D721Med (cell line): ENCODE data around the gene DNAH14.
"Not testable (repeated sequence)": the region's sequence is repeated elsewhere in the genome, so short reads cannot be mapped to it uniquely, and the experiment has no call there.

Experiments
- DNase-seq: peaks from one replicate; pipeline ENCODE4 v3.0.0; 2011; ENCODE audit warnings: low spot score; ENCODE audit not compliant: insufficient read length
- FAIRE-seq: peaks from 2 replicates; lab custom pipeline; 2011; peaks lifted over from hg19 to GRCh38; lab: Jason Lieb, UNC
- CTCF ChIP-seq: IDR thresholded peaks from 2 replicates; pipeline ENCODE4 v1.5.1; 2012; ENCODE audit warnings: mild to moderate bottlenecking, control low read depth; ENCODE audit not compliant: insufficient read depth; ENCODE audit errors: missing control alignments

DNAH14 gene

GRCh38 chr1:224959656-224960055 is 30.2 kb downstream of the DNAH14 start:
- FAIRE-seq (no peak), DNase-seq (no peak)
- no peak for TF ChIP-seq CTCF

- FAIRE-seq = no peak
- DNase-seq = no peak
- no peak for TF ChIP-seq CTCF
Measured at GRCh38 chr1:224980181-224980580, 50.7 kb downstream of the DNAH14 start.

- not testable (repeated sequence) for DNase-seq, FAIRE-seq
Measured at GRCh38 chr1:224981922-224982354, 52.5 kb downstream of the DNAH14 start.

- DNase-seq = no peak
- no peak for TF ChIP-seq CTCF
- FAIRE-seq = no peak
Measured at GRCh38 chr1:224988042-224988441, 58.6 kb downstream of the DNAH14 start.

GRCh38 chr1:224989615-224990014 is 60.1 kb downstream of the DNAH14 start:
- DNase-seq = no peak
- FAIRE-seq = no peak
- no peak for TF ChIP-seq CTCF

GRCh38 chr1:224991550-224991949 is 62.1 kb downstream of the DNAH14 start:
- DNase-seq, FAIRE-seq: not testable (repeated sequence)

GRCh38 chr1:224995602-224996001 is 66.1 kb downstream of the DNAH14 start:
- FAIRE-seq (no peak), DNase-seq (no peak)
- TF ChIP-seq CTCF = no peak

- DNase-seq (no peak), FAIRE-seq (no peak)
- TF ChIP-seq CTCF = no peak
Measured at GRCh38 chr1:224996266-224996665, 66.8 kb downstream of the DNAH14 start.
